ENCODE results near the gene RAE1. TPM values are rescaled to one million over a fixed set of nuclear protein-coding genes. Genes with fewer than 3 reads are reported as not detected.

The RAE1 gene
- total RNA-seq, 1 donor = 24.6 TPM

GRCh38 chr20:57428324-57429158, 77.5 kb downstream of the RAE1 start:
- DNase-seq (ENCODE audit: insufficient read length, low spot score, missing footprints) = no peak
- Histone ChIP-seq H2AFZ (ENCODE audit: low read length) (no peak overlapping the region), H3K79me2 (ENCODE audit: insufficient read depth, low read length) (no peaks in the 10 kb centered on the region), H3K27ac (ENCODE audit: low read depth, low read length) (no peak overlapping the region), H3K9me3 (ENCODE audit: low read depth, low read length) (no peaks in the 10 kb centered on the region), H3K36me3 (ENCODE audit: insufficient read depth, low read length) (no peaks in the 10 kb centered on the region), H3K4me3 (ENCODE audit: insufficient read depth, low read length) (no peak overlapping the region), H4K20me1 (ENCODE audit: insufficient read depth, low read length) (no peaks in the 10 kb centered on the region), H3K4me2 (ENCODE audit: insufficient read depth, low read length) (no peak overlapping the region), H3K27me3 (ENCODE audit: insufficient read depth, low read length) (peaks cover 5% of the 10 kb centered on the region), H3K4me1 (ENCODE audit: insufficient read depth, low read length) (no peaks in the 10 kb centered on the region)
- TF ChIP-seq CTCF (IDR thresholded peaks at IDR 0.05; ENCODE audit: extremely low read depth, low read depth, low read length) = no peak

Small RNA genes lying within 50 kb of the gene (small RNA-seq; reads per million reads assigned to genes)
- gene MIR4325 (not detected), gene RF00019 (not detected), gene RPL39P39 (not detected)

Other genes with a start within 250 kb of the RAE1 start
- not detected in 2 replicates for gene BMP7, start 84.6 kb upstream of the RAE1 start, total RNA-seq
- not detected in 2 replicates for gene SPO11, start 21.5 kb upstream of the RAE1 start, total RNA-seq
- 2.1 and 2.9 TPM in 2 replicates for gene RBM38, start 40.1 kb downstream of the RAE1 start, total RNA-seq
- not detected in 2 replicates for gene CTCFL, start 173.9 kb downstream of the RAE1 start, total RNA-seq
- gene PCK1, start 209.9 kb downstream of the RAE1 start, total RNA-seq = not detected in 2 replicates

All from osteoblast (primary cell).